GM12865 (cell line): ENCODE results near the gene BLOC1S3.

Experiments used
- DNase-seq: peaks from one replicate; pipeline ENCODE4 v3.0.0; 2010; ENCODE audit warnings: low read depth
- H3K4me3 ChIP-seq: 2 replicates; pipeline ENCODE4 v1.5.1; 2011; ENCODE audit warnings: mild to moderate bottlenecking, low read depth, low read length, control low read depth
- CTCF ChIP-seq: IDR thresholded peaks from 2 replicates; pipeline ENCODE4 v1.5.1; 2011; ENCODE audit warnings: low read length, control low read depth, low read depth, inconsistent platforms; ENCODE audit not compliant: insufficient read depth; ENCODE audit errors: missing control alignments

Gene BLOC1S3

GRCh38 chr19:45146741-45147205, 31.8 kb upstream of the BLOC1S3 start:
- no peak for TF ChIP-seq CTCF
- no peak overlapping the region for H3K4me3 ChIP-seq
- DNase-seq: no peak

GRCh38 chr19:45147835-45148676, 30.5 kb upstream of the BLOC1S3 start:
- no peak for DNase-seq
- no peak overlapping the region for H3K4me3 ChIP-seq
- no peak for TF ChIP-seq CTCF

- TF ChIP-seq CTCF: no peak
- no peak for DNase-seq
Observed at GRCh38 chr19:45149129-45149528, 29.5 kb upstream of the BLOC1S3 start.

GRCh38 chr19:45150180-45150579, 28.4 kb upstream of the BLOC1S3 start:
- no peak for TF ChIP-seq CTCF
- H3K4me3 ChIP-seq: no peak overlapping the region
- DNase-seq: no peak

More at GRCh38 chr19:45149129-45149528, 29.5 kb upstream of the BLOC1S3 start:
- no peak overlapping the region for H3K4me3 ChIP-seq

GRCh38 chr19:45150751-45151281, 27.8 kb upstream of the BLOC1S3 start:
- no peak for TF ChIP-seq CTCF
- no peak overlapping the region for H3K4me3 ChIP-seq
- DNase-seq: no peak

GRCh38 chr19:45151320-45151719, 27.3 kb upstream of the BLOC1S3 start:
- no peak for DNase-seq
- TF ChIP-seq CTCF: no peak
- H3K4me3 ChIP-seq: no peak overlapping the region
